ENCODE results near the gene C1QTNF9. TPM values are rescaled to one million over a fixed set of nuclear protein-coding genes. Genes with fewer than 3 reads are reported as not detected.

Gene C1QTNF9
- total and polyA plus RNA-seq, 8 donors = 0.18 to 0.46 (median 0.26) TPM; not detected in 1

GRCh38 chr13:24280720-24281119 lies 28.7 kb upstream of the C1QTNF9 start:
- Histone ChIP-seq H3K27me3 (no peaks in the 10 kb centered on the region), H3K36me3 (peaks cover 0 to 35% of the 10 kb centered on the region in 2 donors), H3K4me1 (peaks cover 0 to 66% of the 10 kb centered on the region in 2 donors), H3K4me3 (no peak overlapping the region), H3K9me3 (no peaks in the 10 kb centered on the region), H3K27ac (peak overlapping the region in 1 of 2 donors; percentile 74)
- intact Hi-C loops (cut with DNase I) = no loop called here
- peak; percentile 70 for ATAC-seq
- TF ChIP-seq CTCF (IDR thresholded peaks at IDR 0.05) = no peak
- DNase-seq = peak in 2 of 4 donors; percentile 53 to 76

GRCh38 chr13:24281188-24282008 lies 28.0 kb upstream of the C1QTNF9 start:
- ATAC-seq (peak; percentile 8), DNase-seq (no peak)
- intact Hi-C loops (cut with DNase I) = no loop called here
- Histone ChIP-seq H3K36me3 (peaks cover 0 to 42% of the 10 kb centered on the region in 2 donors), H3K27ac (peak overlapping the region in 1 of 2 donors; percentile 74), H3K4me3 (no peak overlapping the region), H3K9me3 (no peaks in the 10 kb centered on the region), H3K27me3 (no peaks in the 10 kb centered on the region), H3K4me1 (peaks cover 0 to 59% of the 10 kb centered on the region in 2 donors)
- no peak for TF ChIP-seq CTCF (IDR thresholded peaks at IDR 0.05)

- ATAC-seq (no peak), DNase-seq (no peak)
- peaks cover 0 to 52% of the 10 kb centered on the region in 2 donors for H3K4me1 ChIP-seq
- H3K27ac ChIP-seq = no peak overlapping the region
- H3K27me3 ChIP-seq = no peaks in the 10 kb centered on the region
- TF ChIP-seq CTCF (IDR thresholded peaks at IDR 0.05) = no peak
- peaks cover 0 to 51% of the 10 kb centered on the region in 2 donors for H3K36me3 ChIP-seq
- no peak overlapping the region for H3K4me3 ChIP-seq
- intact Hi-C loops (cut with DNase I) = no loop called here
- no peaks in the 10 kb centered on the region for H3K9me3 ChIP-seq
Measured at GRCh38 chr13:24282256-24282655, 27.1 kb upstream of the C1QTNF9 start.

- no peak for TF ChIP-seq CTCF (IDR thresholded peaks at IDR 0.05)
- Histone ChIP-seq H3K4me3 (no peak overlapping the region), H3K27ac (no peak overlapping the region), H3K27me3 (no peaks in the 10 kb centered on the region), H3K9me3 (no peaks in the 10 kb centered on the region), H3K4me1 (peaks cover 0 to 37% of the 10 kb centered on the region in 2 donors), H3K36me3 (peaks cover 0 to 77% of the 10 kb centered on the region in 2 donors)
- DNase-seq (no peak), ATAC-seq (no peak)
- intact Hi-C loops (cut with DNase I) = no loop called here
Measured at GRCh38 chr13:24284889-24285565, 24.4 kb upstream of the C1QTNF9 start.

GRCh38 chr13:24286624-24287023 lies 22.8 kb upstream of the C1QTNF9 start:
- no peak overlapping the region for H3K4me3 ChIP-seq
- intact Hi-C loops (cut with DNase I) = no loop called here
- no peak for ATAC-seq
- no peak overlapping the region for H3K27ac ChIP-seq
- H3K4me1 ChIP-seq = peaks cover 0 to 23% of the 10 kb centered on the region in 2 donors
- H3K36me3 ChIP-seq = peaks cover 0 to 93% of the 10 kb centered on the region in 2 donors
- H3K9me3 ChIP-seq = no peaks in the 10 kb centered on the region
- H3K27me3 ChIP-seq = no peaks in the 10 kb centered on the region
- DNase-seq = no peak
- no peak for TF ChIP-seq CTCF (IDR thresholded peaks at IDR 0.05)
